ENCODE measurements around the gene DPP3. TPM values are rescaled to one million over a fixed set of nuclear protein-coding genes. Genes with fewer than 3 reads are reported as not detected.

Gene DPP3, protein sequence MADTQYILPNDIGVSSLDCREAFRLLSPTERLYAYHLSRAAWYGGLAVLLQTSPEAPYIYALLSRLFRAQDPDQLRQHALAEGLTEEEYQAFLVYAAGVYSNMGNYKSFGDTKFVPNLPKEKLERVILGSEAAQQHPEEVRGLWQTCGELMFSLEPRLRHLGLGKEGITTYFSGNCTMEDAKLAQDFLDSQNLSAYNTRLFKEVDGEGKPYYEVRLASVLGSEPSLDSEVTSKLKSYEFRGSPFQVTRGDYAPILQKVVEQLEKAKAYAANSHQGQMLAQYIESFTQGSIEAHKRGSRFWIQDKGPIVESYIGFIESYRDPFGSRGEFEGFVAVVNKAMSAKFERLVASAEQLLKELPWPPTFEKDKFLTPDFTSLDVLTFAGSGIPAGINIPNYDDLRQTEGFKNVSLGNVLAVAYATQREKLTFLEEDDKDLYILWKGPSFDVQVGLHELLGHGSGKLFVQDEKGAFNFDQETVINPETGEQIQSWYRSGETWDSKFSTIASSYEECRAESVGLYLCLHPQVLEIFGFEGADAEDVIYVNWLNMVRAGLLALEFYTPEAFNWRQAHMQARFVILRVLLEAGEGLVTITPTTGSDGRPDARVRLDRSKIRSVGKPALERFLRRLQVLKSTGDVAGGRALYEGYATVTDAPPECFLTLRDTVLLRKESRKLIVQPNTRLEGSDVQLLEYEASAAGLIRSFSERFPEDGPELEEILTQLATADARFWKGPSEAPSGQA
- 50.4 and 56.9 TPM in 2 replicates for total RNA-seq

GRCh38 chr11:66480117-66480938 is at the start of gene DPP3:
TSS of gene DPP3 (plus strand) at chr11:66480434. CDS start at chr11:66482201, 1,767 bp downstream.

DNA sequence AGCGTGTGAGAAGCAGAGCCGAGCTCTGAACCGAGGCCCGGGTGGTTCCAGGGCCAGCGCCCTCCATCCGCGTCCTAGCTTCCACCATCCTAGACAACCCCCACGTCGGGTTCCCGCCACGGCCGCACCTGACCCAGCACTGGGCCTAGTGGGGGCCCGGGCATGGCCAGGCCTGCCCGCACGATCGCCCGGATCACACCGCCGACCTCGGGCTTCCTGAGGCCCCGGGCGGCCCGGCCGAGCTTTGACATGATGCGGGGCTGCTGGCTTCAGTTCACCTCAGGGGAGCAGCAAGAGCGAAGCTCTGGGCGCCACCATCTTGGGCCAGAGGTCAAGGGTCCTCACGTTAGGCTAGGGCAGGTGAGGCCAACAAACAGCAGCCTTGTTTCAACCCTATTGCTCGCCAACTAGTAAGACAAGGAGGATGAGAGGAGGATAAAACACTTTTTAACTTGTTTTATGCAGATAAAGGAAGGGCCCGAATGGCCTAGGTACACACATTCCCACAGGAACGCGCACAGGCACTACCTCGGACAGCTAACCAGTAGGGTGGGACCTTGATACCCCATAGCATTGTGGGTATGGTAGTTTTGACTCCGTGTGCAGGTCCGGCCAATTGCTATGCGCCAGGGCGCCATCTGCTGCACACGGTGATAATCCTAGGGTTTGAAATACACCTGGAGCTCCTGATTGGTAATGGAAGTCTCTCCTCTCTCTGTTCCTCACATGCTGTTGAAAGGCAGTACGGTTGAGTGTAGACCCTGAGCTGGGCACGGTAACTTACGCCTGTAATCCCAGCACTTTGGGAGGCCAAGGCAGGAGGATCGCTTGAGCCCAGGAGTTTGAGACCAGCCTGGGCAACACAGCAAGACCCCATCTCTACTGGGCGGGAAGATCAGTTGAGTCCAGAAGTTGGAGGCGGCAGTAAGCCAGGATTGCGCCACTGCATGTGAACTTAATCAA is 41.4 kb upstream of the DPP3 start, which contains the start of gene MRPL11:
TSS of gene MRPL11 (minus strand) at position 345 of the 963 bp plus-strand sequence. CDS start at position 251, 94 bp downstream.

GRCh38 chr11:66466225-66467033 is 13.8 kb upstream of the DPP3 start, which contains the start of gene PELI3:
TSS of gene PELI3 (plus strand) at chr11:66466905. CDS start at chr11:66468129, 1,224 bp downstream.

DNA sequence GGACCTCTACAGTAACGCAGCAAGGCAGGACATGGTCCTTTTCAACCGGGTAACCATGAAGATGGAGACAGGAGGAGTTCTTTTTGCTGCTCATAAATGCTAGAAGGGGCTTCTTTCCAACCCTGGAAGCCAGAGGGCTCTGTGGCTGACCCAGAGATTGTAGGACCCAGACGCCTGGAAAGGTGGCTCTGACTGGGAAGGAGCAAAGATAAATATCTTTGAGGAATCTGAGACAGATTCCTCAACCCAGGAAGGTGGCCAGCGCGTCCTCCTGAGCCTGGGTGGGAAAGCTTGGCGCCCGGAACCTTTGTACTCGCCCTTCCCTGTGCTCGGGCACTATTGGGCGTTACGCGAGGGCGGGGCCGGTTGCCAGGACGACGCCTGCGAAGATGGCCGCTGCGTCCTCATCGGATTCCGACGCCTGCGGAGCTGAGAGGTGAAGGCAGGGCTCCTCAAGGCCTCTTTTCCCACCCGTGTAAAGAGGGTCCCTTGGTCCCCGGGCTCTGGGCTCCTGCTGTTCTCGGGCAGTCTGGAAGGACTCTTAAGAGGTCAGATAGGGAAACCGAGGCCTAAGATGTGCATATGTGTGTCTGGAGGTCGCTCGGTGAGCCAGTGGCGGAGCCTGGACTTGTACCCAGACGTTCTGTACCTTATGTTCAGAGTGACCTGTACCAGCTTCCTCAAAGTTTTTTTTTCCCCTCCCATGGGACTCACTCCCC is 30.2 kb downstream of the DPP3 start, which contains the start of gene BBS1:
TSS of gene BBS1 (plus strand) at position 365 of the 719 bp plus-strand sequence. CDS start at position 390, 25 bp downstream.

DNA sequence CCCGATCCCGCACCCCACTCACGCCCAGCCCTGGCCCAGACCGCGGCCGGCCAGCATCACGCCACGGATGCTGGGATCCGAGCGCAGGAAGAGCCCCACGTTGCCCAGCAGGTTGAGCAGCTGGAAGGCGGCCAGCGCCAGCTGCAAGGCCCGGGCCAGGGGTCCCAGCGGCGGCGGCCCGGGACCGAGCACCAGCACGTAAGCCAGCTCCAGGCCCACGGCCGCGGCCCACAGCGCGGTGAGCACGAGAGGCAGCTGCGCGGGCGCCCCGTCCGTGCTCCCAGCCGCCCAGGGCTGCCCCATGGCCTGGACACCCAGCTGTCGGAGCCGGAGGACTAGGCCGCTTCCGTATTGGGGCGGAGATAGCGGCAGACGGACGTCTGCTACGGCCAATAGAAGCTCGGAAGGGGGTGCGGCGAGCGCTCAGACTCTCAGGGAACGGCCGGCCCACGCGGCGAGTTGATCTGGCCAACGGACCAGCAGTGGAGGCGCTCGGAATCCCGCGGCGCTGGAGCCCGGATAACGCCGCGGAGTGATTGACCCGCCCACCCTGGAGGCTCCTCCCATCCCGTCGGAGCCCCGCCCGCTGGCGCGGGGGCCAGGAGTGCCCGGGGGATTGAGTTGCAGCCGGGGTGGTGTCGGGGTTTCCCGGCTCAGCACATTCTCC is 65.6 kb downstream of the DPP3 start, which contains the start of gene ZDHHC24:
TSS of gene ZDHHC24 (minus strand) at position 348 of the 667 bp plus-strand sequence. CDS start at position 303, 45 bp downstream.

GRCh38 chr11:66546368-66546965 is 66.2 kb downstream of the DPP3 start, which contains the start of gene ACTN3:
TSS of gene ACTN3 (plus strand) at chr11:66546903. CDS start at chr11:66546938, 35 bp downstream.

Other genes starting within 250 kb of the DPP3 start
- 27.3 and 28.5 TPM in 2 replicates for gene KLC2, start 222.7 kb upstream of the DPP3 start, total RNA-seq
- 74.4 and 83.9 TPM in 2 replicates for gene RAB1B, start 211.8 kb upstream of the DPP3 start, total RNA-seq
- 0.11 and 0.25 TPM in 2 replicates for gene CNIH2, start 202.3 kb upstream of the DPP3 start, total RNA-seq
- 185 and 214 TPM in 2 replicates for gene YIF1A, start 191.3 kb upstream of the DPP3 start, total RNA-seq
- gene TMEM151A, start 188.5 kb upstream of the DPP3 start, total RNA-seq = under 0.01 and 0.11 TPM in 2 replicates
- 97.4 and 103 TPM in 2 replicates for gene CD248, start 163.4 kb upstream of the DPP3 start, total RNA-seq
- 32.5 and 58.7 TPM in 2 replicates for gene RIN1, start 144.0 kb upstream of the DPP3 start, total RNA-seq
- gene BRMS1, start 135.3 kb upstream of the DPP3 start, total RNA-seq = 45.5 and 73.5 TPM in 2 replicates
- 40.7 and 55.1 TPM in 2 replicates for gene B4GAT1, start 132.8 kb upstream of the DPP3 start, total RNA-seq
- gene SLC29A2, start 108.7 kb upstream of the DPP3 start, total RNA-seq = 0.11 and 0.37 TPM in 2 replicates
- gene NPAS4, start 59.4 kb upstream of the DPP3 start, total RNA-seq = not detected in 2 replicates
- gene MRPL11, start 41.6 kb upstream of the DPP3 start, total RNA-seq = 49.9 and 55.0 TPM in 2 replicates
- 14.7 and 19.4 TPM in 2 replicates for gene PELI3, start 13.5 kb upstream of the DPP3 start, total RNA-seq
- 29.2 and 32.6 TPM in 2 replicates for gene BBS1, start 30.2 kb downstream of the DPP3 start, total RNA-seq
- 11.4 and 15.9 TPM in 2 replicates for gene ZDHHC24, start 65.6 kb downstream of the DPP3 start, total RNA-seq
- under 0.01 TPM in 1 of 2 replicates, not detected in the other for gene ACTN3, start 66.5 kb downstream of the DPP3 start, total RNA-seq
- 5.9 and 20.6 TPM in 2 replicates for gene CTSF, start 88.2 kb downstream of the DPP3 start, total RNA-seq
- 0.11 and 0.25 TPM in 2 replicates for gene CCDC87, start 112.6 kb downstream of the DPP3 start, total RNA-seq
- gene CCS, start 112.8 kb downstream of the DPP3 start, total RNA-seq = 40.1 and 43.2 TPM in 2 replicates
- gene RBM14, start 136.2 kb downstream of the DPP3 start, total RNA-seq = 37.2 and 37.4 TPM in 2 replicates
- 73.6 and 83.8 TPM in 2 replicates for gene RBM4, start 158.3 kb downstream of the DPP3 start, total RNA-seq
- gene RBM4B, start 197.5 kb downstream of the DPP3 start, total RNA-seq = 21.4 and 22.9 TPM in 2 replicates
- 4.4 and 5.6 TPM in 2 replicates for gene SPTBN2, start 248.8 kb downstream of the DPP3 start, total RNA-seq